ENCODE results near the gene DENND6B.
A peak's percentile ranks its signal among the peaks of the same experiment; 100 is the strongest.
"Not testable (repeated sequence)": the region's sequence is repeated elsewhere in the genome, so short reads cannot be mapped to it uniquely, and the experiment has no call there.

Gene DENND6B

GRCh38 chr22:50286701-50287318 is 40.0 kb downstream of the DENND6B start:
- DNase-seq (ENCODE audit: low spot score) = no peak

GRCh38 chr22:50286275-50286674 is 40.5 kb downstream of the DENND6B start:
- DNase-seq (ENCODE audit: low spot score) = no peak

GRCh38 chr22:50285568-50286229 is 41.1 kb downstream of the DENND6B start:
- no peak for DNase-seq (ENCODE audit: low spot score)

GRCh38 chr22:50284479-50284878 is 42.3 kb downstream of the DENND6B start:
- DNase-seq (ENCODE audit: low spot score) = no peak

GRCh38 chr22:50283821-50284220 is 43.0 kb downstream of the DENND6B start:
- DNase-seq (ENCODE audit: low spot score) = no peak

- no peak for DNase-seq (ENCODE audit: low spot score)
These were observed 44.3 kb downstream of the DENND6B start for GRCh38 chr22:50282361-50283155.

- no peak for DNase-seq (ENCODE audit: low spot score)
These were observed 44.9 kb downstream of the DENND6B start for GRCh38 chr22:50281957-50282356.

GRCh38 chr22:50281384-50281760 is 45.4 kb downstream of the DENND6B start:
- no peak for DNase-seq (ENCODE audit: low spot score)

GRCh38 chr22:50280708-50281383 is 46.0 kb downstream of the DENND6B start:
- no peak for DNase-seq (ENCODE audit: low spot score)

GRCh38 chr22:50280022-50280707 is 46.6 kb downstream of the DENND6B start:
- no peak for DNase-seq (ENCODE audit: low spot score)

- DNase-seq (ENCODE audit: low spot score) = no peak
These were observed 47.7 kb downstream of the DENND6B start for GRCh38 chr22:50278956-50279619.

- DNase-seq (ENCODE audit: low spot score) = no peak
These were observed 48.4 kb downstream of the DENND6B start for GRCh38 chr22:50278461-50278860.

GRCh38 chr22:50277761-50278160 is 49.1 kb downstream of the DENND6B start:
- no peak for DNase-seq (ENCODE audit: low spot score)

- peak; percentile 54 for DNase-seq (ENCODE audit: low spot score)
These were observed 50.7 kb downstream of the DENND6B start for GRCh38 chr22:50276143-50276542.

GRCh38 chr22:50275181-50276055 is 51.4 kb downstream of the DENND6B start:
- DNase-seq (ENCODE audit: low spot score) = no peak

GRCh38 chr22:50274771-50275170 is 52.0 kb downstream of the DENND6B start:
- no peak for DNase-seq (ENCODE audit: low spot score)

- DNase-seq (ENCODE audit: low spot score) = peak; percentile 12
These were observed 52.5 kb downstream of the DENND6B start for GRCh38 chr22:50274311-50274710.

- DNase-seq (ENCODE audit: low spot score) = not testable (repeated sequence)
These were observed 53.0 kb downstream of the DENND6B start for GRCh38 chr22:50273781-50274180.

GRCh38 chr22:50273352-50273751 is 53.5 kb downstream of the DENND6B start:
- not testable (repeated sequence) for DNase-seq (ENCODE audit: low spot score)

- DNase-seq (ENCODE audit: low spot score) = no peak
These were observed 54.6 kb downstream of the DENND6B start for GRCh38 chr22:50272044-50272802.
